Measurements from ENCODE around the gene DMRT3.

DNA sequence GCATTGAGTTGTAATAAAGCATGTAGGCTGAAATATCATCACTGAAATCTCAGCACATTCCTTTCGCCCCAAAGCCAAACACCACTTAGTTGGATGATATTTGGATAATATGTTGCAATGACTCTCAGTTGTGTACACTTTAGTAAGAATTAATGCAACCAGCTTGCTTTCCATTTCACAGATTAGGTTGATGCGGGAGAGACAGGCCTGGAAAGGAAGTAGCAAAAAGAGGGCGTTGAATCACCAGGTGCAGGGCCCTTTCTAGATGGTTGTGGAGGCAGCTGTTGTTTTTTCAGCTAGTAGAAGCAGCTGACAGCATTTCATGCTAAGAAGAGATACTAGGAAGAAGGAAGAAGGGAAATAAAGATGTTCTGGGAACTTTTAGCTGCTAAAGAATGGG lies 30.9 kb downstream of the DMRT3 start:
- TF ChIP-seq, protein P1, sequence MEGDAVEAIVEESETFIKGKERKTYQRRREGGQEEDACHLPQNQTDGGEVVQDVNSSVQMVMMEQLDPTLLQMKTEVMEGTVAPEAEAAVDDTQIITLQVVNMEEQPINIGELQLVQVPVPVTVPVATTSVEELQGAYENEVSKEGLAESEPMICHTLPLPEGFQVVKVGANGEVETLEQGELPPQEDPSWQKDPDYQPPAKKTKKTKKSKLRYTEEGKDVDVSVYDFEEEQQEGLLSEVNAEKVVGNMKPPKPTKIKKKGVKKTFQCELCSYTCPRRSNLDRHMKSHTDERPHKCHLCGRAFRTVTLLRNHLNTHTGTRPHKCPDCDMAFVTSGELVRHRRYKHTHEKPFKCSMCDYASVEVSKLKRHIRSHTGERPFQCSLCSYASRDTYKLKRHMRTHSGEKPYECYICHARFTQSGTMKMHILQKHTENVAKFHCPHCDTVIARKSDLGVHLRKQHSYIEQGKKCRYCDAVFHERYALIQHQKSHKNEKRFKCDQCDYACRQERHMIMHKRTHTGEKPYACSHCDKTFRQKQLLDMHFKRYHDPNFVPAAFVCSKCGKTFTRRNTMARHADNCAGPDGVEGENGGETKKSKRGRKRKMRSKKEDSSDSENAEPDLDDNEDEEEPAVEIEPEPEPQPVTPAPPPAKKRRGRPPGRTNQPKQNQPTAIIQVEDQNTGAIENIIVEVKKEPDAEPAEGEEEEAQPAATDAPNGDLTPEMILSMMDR (conservative IDR thresholded peaks at IDR 0.05) = no peak
- no peak for TF ChIP-seq ZFX (IDR thresholded peaks at IDR 0.05)

Measured in C4-2B (cell line).